ENCODE data around the gene TET2.

The TET2 gene

DNA sequence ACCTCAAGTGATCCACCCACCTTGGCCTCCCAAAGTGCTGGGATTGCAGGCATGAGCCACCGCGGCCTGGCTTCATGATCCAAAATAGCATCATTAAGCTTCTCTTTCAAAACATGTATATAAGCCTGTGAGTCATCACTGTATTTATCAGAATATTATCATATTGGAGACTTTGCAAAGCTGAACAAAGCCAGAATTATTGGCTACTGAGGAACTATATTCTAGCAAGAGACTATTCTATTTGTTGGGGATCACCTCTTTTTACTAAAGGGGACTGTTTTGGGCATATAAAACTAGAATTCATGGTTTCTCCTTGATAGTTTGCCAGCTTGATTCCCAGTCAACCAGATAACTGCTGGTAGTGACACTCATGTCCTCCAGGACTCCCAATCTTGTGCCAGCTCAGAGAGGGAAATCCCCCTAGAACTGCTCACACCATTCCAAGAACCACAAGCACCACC, 40.1 kb downstream of the TET2 start:
- FAIRE-seq, result no peak

DNA sequence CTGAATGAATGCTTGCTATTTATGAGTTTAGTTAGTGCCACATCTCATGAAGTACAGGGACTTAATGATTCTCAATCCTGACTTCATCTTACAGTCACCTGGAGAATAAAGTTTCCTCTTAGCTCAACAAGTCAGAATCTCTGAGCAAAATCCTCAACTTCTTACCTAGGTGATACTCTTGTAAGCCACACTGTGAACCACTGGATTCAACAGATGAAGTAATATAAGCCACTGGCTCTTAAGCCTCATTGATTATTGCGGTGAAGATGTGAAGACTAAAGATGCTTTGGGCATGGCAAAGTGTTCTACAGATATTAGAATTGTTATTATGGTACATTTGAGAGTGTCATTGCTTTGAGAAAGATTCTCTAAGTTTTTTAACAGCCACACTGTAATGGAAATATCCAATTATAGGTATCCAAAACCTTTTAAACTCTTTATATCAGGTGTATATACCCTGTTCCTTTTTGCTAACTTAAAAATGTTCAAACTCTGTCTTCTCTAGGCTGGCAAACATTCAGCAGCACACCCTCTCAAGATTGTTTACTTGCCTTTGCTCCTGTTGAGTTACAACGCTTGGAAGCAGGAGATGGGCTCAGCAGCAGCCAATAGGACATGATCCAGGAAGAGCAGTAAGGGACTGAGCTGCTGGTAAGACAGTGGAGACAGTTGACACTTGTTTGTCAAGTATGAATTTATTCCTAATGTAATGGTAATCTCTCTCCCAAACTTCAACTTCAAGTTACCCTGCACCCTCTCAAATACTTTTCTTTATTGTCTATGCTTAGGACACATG, 43.4 kb downstream of the TET2 start:
- FAIRE-seq, result no peak

DNA sequence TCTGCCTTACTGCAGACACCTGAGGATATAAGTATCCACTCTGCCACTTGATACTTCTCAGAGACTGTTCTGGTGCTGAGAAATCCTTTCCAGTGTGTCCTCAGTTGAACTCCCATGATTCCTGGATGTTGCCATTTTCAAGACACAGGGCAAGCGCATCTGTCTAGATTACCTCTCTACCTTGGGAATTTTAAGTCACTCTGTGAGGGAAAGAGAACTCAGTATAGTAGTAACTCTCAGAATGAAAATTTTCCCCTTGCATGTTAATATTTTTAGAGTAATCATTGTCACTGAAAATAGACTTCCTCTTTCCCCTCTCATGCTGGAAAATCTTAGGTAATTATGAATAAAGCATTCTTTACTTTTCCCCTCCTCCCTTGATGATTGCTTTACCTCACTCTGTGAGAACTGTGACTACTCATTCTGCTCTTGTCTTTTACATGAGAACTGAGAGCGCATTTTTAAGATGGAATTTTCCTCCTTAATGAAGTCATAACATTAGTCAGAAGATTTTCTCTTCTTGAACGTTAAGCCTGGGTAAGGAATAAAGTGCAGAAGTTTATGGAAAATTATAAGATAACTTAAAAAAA, 45.0 kb downstream of the TET2 start:
- peak; percentile 4 for FAIRE-seq

DNA sequence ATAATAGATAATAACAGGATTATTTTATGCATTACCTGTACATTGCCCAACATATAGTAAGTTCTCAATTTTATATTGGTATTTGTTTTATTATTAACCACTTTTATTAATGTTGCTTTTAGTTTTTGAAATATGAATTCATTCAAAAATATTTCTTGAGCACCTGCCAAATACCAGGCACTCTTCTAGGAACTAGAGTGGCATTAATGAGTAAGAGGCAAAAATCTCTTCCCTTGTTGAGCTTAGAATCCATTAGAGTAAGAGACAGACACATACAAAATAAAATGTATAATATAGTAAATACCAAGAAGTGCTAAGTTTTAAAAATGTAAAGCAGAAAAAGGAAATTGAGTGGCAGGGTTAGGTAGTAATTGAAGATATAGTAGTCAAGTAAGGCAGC, 45.8 kb downstream of the TET2 start:
- no peak for FAIRE-seq

DNA sequence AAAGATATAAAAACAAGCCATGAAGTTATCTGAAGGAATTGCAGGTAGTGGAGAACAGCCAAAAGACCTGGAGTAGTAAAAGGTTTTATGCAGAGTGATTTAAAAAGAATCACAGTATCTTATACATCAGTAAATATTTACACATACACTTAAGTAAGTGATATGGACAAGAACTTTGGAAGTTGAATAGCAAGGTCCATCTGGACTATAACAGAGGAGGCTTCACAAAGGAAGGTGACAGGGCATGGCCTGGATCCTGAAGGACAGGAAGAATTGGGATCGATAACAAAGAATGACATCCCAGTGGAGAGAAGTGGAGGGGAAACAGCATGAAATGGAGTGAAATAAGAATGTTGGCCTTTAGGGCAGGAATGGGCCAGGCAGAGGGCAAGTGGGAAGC, 46.2 kb downstream of the TET2 start:
- no peak for FAIRE-seq

DNA sequence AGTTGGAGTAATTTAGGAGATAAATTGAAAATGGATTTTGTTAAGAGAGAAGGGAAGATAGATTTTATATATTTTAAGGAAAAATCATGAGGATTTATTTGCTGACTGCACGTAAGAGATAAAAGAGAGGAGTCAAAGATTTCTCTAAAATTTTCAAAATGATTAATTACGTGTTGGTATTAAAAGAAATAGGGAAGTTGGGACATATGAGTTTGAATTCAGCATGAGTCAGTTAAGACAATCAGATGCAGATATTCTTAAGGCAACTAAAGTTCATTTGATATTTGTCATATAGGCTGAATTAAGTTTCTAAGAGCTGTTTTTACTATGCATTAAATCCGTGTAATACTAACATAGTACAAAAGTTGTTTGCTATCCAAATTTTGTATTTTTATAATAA, 46.9 kb downstream of the TET2 start:
- FAIRE-seq, result no peak

DNA sequence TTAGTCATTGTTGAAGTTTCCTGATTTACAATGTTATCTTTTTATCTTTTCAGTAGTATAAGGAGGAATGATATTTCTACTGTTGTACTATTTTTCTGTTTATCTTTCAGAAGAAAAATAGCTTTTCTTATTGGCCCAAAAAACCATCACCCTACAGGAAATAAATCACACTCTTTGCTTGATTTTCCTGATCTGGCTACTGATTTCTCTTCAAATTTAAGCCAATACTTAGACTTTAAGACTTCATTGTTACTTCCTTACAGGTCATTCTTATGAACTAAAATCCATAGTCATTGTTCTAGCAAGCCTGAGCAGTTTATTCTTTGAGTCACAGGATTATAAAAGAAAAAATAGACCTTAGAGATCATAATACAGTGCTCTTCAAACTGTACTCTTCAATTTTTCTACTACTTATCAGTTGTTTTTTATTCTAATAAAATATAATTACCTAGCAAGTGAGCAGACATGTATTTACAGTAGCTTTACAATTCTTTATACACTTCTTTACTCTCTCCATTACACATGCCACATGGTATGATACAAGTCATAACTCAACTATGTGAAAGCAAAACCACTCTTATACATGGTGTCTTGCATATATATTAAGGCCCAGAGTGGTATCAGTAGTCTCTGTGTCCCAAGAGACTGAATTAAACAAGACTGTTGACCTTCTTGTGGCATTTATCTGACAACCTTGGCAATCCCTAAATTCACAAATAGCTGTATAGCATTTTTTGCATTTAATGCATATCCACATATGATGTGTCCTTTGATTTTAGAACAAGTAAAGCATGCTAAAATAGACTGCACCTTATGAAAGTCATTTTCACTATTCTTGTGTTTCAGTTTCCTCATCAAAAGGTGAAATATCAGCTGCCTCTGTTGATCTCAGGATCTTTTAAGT, 47.9 kb downstream of the TET2 start:
- no peak for FAIRE-seq

DNA sequence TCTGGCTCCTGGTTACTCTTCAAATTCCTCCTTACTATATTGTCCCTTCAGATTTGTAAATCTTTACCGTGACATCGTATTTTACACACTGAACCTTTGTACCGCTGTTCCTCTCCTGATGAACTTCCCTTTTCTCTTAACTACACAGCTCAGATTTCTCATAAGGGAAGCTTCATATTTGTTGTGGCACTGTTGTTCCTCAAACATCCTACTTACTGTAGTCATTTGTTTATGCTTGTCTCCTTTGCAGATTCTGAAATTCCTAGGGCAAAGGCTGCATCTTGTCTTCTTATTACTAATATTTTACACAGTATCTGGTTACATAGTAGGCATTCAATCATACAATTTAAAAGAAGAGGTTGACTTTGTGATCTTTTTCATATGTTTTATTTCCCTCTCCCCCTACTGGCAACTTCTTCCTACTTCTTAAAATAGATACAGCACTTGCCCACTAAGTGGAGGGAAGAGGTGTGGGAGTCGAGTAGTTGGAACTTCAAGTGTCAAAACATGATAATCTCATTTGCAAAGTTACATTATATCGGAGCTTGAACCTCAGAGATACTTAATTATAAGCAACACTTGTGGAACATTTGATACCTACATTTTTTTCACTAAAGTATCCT, 50.0 kb downstream of the TET2 start:
- no peak for FAIRE-seq

DNA sequence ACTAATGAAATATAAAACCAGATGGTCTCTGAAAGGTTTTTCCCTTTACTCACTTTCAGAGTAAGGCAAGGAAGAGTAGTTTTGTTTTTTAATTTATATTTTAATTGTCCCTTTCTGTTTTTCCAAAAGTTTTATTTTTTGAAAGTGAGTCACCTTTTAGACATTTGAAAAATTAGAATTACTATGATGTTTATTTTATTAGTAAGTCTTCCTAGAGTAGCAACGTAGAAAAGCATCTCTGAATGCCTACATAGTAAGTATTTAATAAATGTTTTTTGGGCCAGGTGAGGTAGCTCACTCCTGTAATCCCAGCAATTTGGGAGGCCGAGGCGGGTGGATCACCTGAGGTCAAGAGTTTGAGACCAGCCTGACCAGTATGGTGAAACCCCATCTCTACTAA, 51.1 kb downstream of the TET2 start:
- FAIRE-seq, result no peak

DNA sequence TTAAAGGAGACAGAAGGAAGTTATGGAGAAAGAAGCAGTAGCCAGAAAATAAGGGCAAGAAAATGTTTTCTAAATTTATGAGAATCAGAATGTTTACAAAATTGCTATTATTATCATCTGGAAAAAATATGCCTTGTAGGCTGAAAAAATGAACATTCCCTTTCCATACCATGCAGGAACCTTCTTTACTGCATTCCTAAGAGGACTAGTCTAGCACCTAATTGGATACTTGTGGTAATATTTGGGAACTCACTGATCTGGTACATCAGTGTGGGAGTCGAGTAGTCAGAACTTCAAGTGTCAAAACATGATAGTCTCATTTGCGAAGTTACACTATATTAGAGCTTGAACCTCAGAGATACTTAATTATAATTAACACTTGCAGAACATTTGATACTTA, 51.9 kb downstream of the TET2 start:
- FAIRE-seq, result no peak

DNA sequence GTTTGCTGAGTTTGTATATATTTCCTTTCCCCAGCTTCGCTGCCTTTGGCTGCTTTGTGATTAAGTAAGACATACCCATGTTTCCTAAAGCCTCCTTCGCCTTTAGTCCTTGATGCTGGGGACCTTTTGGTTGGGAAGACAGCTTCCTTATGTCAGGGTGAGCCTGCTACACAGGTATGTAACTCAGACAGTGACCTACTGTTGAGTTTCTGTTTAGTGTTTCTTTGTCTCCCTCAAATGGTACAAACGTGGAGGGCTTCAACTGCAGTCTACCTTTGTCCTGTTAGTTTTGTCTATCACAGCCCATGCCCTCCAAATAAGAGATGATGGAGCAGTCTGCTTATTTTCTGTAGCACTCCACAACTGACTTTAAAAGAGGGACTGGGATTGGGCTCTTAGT, 59.5 kb downstream of the TET2 start:
- no peak for FAIRE-seq

DNA sequence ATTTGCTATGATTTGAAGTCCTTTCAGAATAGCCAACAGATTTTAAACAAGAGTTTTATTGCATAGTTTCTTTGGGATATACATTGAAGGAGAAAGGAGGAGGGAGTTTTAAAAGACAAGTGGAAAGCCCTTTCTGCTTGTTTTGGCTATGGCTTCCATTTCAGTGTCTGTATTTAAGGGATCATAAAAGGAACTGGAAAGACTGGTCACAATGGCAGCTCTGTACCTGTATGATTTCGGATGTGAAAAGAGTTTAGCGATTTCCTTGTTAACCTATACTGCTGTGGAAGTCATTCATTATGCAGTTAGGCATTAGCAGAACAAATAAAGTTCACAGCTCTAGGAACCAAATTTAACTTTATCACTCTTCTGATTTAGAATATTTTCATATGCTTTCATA, 60.7 kb downstream of the TET2 start:
- no peak for FAIRE-seq

DNA sequence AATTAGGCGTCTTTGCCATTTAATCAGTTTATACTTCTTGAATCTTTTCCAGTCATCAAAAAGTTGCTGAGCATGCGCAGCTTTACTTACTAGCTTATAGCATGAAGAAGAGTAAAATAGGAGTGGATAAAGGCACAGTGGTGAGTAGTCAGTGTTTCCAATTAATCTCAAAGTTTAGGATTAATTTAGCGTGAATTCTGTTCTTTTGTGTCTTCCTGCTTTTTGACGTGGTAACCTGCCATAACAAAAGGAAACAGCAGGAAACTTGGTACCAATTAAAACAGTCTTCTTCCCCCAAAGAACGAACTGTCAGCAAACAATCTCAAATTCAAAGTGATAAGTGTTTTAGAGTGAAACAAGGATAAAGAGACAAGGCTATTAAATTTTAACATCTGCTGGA, 61.9 kb downstream of the TET2 start:
- FAIRE-seq, result no peak

DNA sequence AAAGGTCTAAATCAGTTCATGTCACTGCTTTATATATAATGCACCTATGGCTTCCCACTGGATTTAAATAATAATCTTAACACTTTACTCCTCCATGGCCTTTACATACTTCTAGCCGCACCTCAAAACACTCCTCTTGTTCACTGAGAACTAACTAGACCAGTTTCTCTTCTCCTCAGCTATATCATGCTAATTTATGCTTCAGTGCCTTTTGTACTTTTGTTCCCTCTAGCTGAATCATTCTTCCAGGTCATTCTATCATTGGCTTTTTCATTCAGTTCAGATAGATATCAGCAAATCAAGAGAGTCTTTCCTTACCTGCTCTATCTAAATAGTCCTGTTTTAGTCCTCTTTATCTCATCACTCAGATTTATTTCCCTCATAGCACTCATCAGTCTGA, 64.2 kb downstream of the TET2 start:
- no peak for FAIRE-seq

DNA sequence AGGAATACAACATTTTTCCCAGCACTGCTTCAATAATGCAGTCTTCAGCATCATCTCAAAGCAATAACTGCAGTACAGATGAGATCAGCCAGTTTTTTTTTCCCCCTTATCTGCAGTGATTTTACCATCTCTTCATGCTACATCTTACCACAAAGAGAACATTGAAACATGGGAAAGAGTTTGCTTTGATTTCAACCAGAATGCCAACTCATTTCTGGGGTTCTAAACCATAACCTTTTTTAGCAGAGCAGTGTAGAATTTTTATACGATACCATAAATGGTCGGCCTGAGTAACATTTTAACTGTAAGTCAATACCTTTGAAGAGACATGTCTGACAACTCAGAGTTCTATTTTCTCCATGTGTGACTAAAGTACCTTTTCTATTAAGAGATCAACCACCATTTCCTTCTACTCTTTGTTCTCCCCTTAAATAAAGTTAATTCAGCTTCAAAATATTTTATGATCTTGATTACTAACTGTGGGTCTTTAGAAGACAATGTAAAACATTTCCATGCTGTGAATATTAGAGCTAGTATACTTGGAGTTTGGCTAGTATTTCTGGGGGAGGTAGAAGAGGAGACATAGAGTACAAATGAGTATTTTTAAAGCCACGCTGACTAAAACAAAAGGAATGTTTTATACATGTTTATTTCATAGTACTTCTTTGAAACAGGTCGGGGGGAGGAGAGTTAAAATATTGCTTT, 69.1 kb downstream of the TET2 start:
- peak; percentile 15 for FAIRE-seq

DNA sequence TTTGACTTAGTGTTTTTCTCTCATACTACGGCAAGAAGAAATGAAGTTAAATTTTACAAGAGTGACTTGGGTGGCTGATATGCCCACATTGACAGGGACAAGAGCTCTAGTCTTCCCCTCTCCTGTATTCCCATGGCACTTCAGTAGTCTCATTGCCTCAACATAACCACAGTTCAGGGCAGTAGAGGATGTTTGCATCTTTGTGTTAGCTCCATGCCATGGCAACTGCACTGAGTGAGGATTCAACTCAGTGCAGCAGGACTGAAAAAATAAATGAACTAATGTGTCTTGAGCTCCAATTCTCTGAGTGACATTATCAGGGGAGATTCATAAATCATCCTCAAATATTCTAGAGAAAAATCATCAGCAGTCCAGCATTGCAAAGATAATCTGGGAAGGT, 78.8 kb downstream of the TET2 start:
- no peak for FAIRE-seq

DNA sequence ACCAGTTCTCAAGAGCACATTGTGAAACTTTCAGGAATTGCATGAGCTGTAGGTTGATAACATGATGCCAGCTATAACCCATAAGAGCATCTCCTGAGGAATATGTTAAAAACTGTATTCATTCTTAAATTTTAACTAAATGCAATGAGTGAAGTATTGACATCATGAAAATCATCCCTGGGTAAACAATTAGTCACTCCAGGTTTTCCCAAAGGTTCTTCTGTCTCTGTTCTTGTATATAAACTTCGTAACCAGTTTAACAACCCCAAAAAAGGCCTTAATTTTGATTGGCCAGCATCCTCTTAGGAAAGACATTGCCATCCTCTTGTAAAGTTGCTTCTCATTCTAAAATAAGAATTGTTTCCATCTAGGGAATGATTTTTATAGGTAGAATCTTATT, 80.4 kb downstream of the TET2 start:
- FAIRE-seq, result no peak

DNA sequence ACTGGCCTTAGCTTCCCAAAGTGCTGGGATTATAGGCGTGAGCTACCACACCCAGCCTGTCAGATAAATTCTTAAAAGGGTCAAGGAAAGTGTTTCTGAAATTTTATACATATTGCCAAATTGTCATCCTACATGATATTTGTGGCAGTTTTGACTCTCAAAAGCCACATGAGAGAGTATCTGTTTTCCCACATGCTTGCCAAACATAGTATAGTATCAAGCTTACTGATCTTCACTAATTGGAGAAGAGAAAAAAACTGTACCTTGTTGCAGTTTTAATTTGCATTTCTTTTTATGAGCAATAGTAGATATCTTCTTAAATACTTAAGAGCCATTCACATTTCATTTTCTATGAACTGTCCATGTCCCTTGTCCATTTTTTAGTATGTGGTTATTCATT, 83.6 kb downstream of the TET2 start:
- FAIRE-seq, result no peak

DNA sequence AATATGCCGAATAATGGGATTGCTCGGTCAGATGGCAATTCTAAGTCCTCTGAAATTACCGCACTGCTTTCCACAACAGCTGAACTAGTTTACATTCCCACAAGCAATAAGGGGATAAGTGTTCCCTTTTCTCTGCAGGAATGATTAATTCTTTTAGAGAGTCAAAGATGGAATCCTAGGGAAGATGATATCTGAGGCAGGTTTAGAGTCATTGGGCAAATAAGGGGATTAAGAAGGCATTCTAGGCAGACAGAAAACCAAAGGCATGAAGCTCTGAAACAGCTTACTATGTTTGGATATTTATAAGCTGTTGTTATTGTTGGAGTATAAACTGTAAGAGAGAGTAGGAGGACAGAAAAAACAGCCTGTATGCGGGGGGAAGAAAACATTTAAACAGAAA, 85.7 kb downstream of the TET2 start:
- no peak for FAIRE-seq

DNA sequence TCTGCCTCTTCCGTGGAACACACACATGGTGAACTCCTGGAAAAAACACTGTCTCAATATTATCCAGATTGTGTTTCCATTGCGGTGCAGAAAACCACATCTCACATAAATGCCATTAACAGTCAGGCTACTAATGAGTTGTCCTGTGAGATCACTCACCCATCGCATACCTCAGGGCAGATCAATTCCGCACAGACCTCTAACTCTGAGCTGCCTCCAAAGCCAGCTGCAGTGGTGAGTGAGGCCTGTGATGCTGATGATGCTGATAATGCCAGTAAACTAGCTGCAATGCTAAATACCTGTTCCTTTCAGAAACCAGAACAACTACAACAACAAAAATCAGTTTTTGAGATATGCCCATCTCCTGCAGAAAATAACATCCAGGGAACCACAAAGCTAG, 87.9 kb downstream of the TET2 start:
- no peak for FAIRE-seq

DNA sequence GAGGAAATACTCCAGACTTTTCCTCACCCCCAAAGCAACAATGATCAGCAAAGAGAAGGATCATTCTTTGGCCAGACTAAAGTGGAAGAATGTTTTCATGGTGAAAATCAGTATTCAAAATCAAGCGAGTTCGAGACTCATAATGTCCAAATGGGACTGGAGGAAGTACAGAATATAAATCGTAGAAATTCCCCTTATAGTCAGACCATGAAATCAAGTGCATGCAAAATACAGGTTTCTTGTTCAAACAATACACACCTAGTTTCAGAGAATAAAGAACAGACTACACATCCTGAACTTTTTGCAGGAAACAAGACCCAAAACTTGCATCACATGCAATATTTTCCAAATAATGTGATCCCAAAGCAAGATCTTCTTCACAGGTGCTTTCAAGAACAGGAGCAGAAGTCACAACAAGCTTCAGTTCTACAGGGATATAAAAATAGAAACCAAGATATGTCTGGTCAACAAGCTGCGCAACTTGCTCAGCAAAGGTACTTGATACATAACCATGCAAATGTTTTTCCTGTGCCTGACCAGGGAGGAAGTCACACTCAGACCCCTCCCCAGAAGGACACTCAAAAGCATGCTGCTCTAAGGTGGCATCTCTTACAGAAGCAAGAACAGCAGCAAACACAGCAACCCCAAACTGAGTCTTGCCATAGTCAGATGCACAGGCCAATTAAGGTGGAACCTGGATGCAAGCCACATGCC, 89.7 kb downstream of the TET2 start:
- FAIRE-seq, result no peak

DNA sequence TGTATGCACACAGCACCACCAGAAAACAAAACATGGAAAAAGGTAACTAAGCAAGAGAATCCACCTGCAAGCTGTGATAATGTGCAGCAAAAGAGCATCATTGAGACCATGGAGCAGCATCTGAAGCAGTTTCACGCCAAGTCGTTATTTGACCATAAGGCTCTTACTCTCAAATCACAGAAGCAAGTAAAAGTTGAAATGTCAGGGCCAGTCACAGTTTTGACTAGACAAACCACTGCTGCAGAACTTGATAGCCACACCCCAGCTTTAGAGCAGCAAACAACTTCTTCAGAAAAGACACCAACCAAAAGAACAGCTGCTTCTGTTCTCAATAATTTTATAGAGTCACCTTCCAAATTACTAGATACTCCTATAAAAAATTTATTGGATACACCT, 90.2 kb downstream of the TET2 start:
- FAIRE-seq, result no peak

Data from endometrium (tissue), 2 donors.